ENCODE data around the gene KCNJ10. TPM values are rescaled to one million over a fixed set of nuclear protein-coding genes. Genes with fewer than 3 reads are reported as not detected.
A peak's percentile ranks its signal among the peaks of the same experiment; 100 is the strongest.

The KCNJ10 gene
- total RNA-seq, 1 donor from 2014 or later = 0.04 TPM

DNA sequence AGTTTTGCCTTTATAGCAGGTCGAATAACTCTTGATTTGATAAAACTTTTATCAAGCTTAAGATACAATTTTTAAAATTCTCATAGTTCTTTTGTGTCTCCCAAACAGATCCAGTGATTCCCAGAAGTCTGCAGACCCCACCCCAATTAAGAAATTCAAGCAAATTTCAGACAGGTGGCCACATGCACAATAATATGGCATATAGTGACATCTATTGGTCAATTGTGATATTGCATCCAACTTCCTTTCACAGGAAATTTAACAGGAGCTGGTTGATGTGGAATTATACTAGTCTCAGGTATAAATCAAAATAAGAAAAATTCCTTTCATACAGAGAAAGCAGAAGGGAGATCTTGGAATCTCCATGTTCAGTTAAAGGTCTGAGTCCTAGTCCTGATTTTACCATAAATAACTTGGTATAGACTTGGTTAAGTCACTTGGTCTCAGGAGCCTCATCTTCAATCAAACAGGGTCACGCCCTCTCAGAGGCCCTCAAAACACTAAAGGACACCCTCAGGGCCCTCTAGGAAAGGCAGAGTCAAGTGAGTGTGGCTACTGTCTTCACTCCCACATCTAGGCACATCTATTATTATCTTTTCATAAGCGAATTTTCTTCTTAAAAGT is 62.3 kb downstream of the KCNJ10 start:
- no peak for DNase-seq (ENCODE audit: low read depth)

DNA sequence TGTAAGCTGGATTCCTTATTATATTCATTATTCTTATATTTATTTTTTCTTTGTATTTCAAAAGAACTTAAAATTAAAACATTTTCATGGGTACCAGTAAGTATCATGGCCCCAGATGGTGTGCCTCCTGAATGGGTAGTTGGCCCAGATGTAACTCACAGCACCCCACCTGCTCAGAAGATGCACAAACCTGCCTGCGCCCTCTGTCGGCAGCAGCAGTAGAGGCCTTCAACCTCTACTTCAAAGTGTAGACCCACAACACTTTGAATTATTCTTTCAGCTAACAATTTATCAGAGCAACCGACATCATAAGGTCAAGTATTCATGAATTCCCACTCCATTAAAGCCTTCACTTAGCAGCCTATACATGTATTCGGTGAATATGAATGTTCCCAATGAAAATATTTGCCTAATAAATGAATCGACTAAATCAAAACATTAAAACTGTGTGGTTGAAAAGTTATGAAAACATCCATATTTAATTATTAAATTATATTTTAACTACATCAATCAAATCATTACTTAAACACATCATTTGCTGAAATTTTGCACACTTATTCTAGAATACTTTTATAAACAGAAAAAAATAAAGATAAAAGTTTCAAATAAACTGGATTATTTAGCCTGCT is 63.5 kb downstream of the KCNJ10 start:
- peaks cover 2% of the 10 kb centered on the region for H3K27me3 ChIP-seq (ENCODE audit: control insufficient read depth, insufficient read depth, low read length)
- DNase-seq (ENCODE audit: low read depth) = no peak
- TF ChIP-seq, protein P1, sequence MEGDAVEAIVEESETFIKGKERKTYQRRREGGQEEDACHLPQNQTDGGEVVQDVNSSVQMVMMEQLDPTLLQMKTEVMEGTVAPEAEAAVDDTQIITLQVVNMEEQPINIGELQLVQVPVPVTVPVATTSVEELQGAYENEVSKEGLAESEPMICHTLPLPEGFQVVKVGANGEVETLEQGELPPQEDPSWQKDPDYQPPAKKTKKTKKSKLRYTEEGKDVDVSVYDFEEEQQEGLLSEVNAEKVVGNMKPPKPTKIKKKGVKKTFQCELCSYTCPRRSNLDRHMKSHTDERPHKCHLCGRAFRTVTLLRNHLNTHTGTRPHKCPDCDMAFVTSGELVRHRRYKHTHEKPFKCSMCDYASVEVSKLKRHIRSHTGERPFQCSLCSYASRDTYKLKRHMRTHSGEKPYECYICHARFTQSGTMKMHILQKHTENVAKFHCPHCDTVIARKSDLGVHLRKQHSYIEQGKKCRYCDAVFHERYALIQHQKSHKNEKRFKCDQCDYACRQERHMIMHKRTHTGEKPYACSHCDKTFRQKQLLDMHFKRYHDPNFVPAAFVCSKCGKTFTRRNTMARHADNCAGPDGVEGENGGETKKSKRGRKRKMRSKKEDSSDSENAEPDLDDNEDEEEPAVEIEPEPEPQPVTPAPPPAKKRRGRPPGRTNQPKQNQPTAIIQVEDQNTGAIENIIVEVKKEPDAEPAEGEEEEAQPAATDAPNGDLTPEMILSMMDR (IDR thresholded peaks at IDR 0.05; ENCODE audit: insufficient read depth, low read length, poor library complexity, severe bottlenecking) = peak; percentile 97
- no peak overlapping the region for H3K4me3 ChIP-seq (ENCODE audit: low read depth, low read length)
- H3K36me3 ChIP-seq (ENCODE audit: control insufficient read depth, insufficient read depth, low read length) = no peaks in the 10 kb centered on the region

More for the DNA sequence above, 62.3 kb downstream of the KCNJ10 start:
- no peak overlapping the region for H3K4me3 ChIP-seq (ENCODE audit: low read depth, low read length)
- peaks cover 2% of the 10 kb centered on the region for H3K27me3 ChIP-seq (ENCODE audit: control insufficient read depth, insufficient read depth, low read length)
- TF ChIP-seq, protein P1 (IDR thresholded peaks at IDR 0.05; ENCODE audit: insufficient read depth, low read length, poor library complexity, severe bottlenecking) = peak; percentile 59
- no peaks in the 10 kb centered on the region for H3K36me3 ChIP-seq (ENCODE audit: control insufficient read depth, insufficient read depth, low read length)

DNA sequence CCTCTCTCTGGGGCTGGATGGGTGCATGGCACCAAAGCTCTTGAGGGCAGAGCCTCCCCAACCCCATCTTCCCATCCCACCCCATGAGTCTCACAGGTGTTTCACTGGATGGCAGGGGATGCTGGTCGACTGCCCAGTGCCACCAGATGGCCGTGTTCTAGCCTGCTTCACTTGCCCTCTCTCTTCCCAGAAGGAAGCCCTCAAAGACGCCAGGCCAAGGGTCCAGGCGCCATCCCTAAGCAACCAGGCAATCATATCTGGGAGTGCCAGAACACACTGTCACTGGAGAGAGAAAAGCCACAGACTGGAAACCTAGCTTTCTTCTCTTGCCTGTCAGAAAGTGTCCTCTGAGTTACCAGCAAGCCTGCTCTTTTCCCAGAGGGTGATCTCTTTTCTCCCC is 64.9 kb downstream of the KCNJ10 start:
- H3K27me3 ChIP-seq (ENCODE audit: control insufficient read depth, insufficient read depth, low read length) = peaks cover 2% of the 10 kb centered on the region
- no peaks in the 10 kb centered on the region for H3K36me3 ChIP-seq (ENCODE audit: control insufficient read depth, insufficient read depth, low read length)
- TF ChIP-seq, protein P1 (IDR thresholded peaks at IDR 0.05; ENCODE audit: insufficient read depth, low read length, poor library complexity, severe bottlenecking) = no peak
- no peak for DNase-seq (ENCODE audit: low read depth)
- H3K4me3 ChIP-seq (ENCODE audit: low read depth, low read length) = no peak overlapping the region

DNA sequence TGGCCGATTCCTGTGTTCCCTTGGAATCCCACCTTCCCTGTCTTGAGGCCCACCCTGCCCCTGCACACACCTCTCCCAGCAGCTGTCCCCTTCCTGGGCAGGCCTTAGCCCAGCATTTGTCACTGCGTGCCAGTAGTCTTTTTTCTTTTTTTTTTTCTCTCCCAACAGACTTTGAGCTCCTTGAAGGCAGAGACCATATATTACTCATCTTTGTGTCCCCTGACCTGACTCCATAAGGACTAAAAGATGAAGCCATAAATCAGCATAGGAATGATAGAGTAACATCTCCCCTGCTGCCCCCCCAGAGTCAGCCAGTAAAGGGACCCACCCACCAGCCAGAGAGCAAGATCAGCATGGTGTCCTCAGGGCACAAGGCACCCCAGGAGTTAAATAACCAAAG is 65.5 kb downstream of the KCNJ10 start:
- TF ChIP-seq, protein P1 (IDR thresholded peaks at IDR 0.05; ENCODE audit: insufficient read depth, low read length, poor library complexity, severe bottlenecking) = no peak
- no peak for DNase-seq (ENCODE audit: low read depth)
- no peaks in the 10 kb centered on the region for H3K36me3 ChIP-seq (ENCODE audit: control insufficient read depth, insufficient read depth, low read length)
- H3K27me3 ChIP-seq (ENCODE audit: control insufficient read depth, insufficient read depth, low read length) = peaks cover 2% of the 10 kb centered on the region
- H3K4me3 ChIP-seq (ENCODE audit: low read depth, low read length) = no peak overlapping the region

DNA sequence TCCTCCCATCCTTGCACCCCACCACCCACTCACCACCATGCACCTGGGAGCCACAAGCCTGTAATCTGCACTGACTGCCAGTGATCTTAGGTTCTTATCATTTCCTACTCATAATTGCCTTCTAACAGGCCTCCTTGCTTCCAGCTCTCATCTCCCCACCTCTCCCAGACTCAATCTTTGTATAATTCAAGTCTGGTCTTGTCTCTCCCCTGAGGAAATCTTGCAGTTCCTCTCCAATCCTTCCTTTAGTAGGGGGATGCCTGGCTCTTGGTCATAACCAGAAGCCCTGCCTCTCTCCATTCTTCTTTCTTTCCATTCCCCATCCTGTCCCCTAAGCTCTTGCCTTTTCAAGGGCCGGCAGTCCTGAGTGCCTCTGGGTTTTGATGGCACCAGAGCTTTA is 66.0 kb downstream of the KCNJ10 start:
- Histone ChIP-seq H3K4me3 (ENCODE audit: low read depth, low read length) (no peak overlapping the region), H3K27me3 (ENCODE audit: control insufficient read depth, insufficient read depth, low read length) (peaks cover 2% of the 10 kb centered on the region), H3K36me3 (ENCODE audit: control insufficient read depth, insufficient read depth, low read length) (no peaks in the 10 kb centered on the region)
- no peak for DNase-seq (ENCODE audit: low read depth)
- TF ChIP-seq, protein P1 (IDR thresholded peaks at IDR 0.05; ENCODE audit: insufficient read depth, low read length, poor library complexity, severe bottlenecking) = no peak

DNA sequence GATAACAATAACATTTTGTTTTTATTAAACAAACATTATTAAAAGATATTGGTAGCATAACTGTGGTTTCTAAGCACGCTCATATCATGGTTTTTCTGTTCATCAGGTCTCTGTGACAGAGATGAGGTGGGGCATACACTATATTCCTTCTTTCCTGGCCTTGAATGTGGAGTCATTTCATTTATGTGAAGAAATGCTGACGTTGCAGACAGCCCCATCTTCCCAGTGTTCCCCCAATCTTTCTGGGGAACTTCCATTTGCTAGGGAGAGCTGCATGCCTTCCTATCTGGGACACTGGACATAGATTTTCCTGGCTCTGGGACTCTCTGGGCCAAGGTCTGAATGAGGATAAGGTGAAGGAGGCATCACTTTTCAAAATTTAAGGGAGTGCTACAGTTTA is 68.5 kb downstream of the KCNJ10 start:
- TF ChIP-seq, protein P1 (IDR thresholded peaks at IDR 0.05; ENCODE audit: insufficient read depth, low read length, poor library complexity, severe bottlenecking) = no peak
- Histone ChIP-seq H3K36me3 (ENCODE audit: control insufficient read depth, insufficient read depth, low read length) (no peaks in the 10 kb centered on the region), H3K4me3 (ENCODE audit: low read depth, low read length) (no peak overlapping the region), H3K27me3 (ENCODE audit: control insufficient read depth, insufficient read depth, low read length) (no peaks in the 10 kb centered on the region)
- no peak for DNase-seq (ENCODE audit: low read depth)

Measured in kidney epithelial cell (primary cell).